GM10266 (cell line): ENCODE data around the gene CCNI2.

ENCODE experiments used
- DNase-seq: peaks from one replicate; pipeline ENCODE4 v3.0.0; 2012; ENCODE audit errors: extremely low spot score
- TF ChIP-seq, protein P1 (sequence below): IDR thresholded peaks from 2 replicates; pipeline ENCODE4 v1.5.1; 2012; ENCODE audit warnings: mild to moderate bottlenecking, low read depth; ENCODE audit not compliant: control insufficient read depth, insufficient read depth; ENCODE audit errors: missing control alignments

Gene CCNI2

GRCh38 chr5:132742158-132742557, 5.1 kb upstream of the CCNI2 start:
- DNase-seq = no peak
- TF ChIP-seq, protein P1, sequence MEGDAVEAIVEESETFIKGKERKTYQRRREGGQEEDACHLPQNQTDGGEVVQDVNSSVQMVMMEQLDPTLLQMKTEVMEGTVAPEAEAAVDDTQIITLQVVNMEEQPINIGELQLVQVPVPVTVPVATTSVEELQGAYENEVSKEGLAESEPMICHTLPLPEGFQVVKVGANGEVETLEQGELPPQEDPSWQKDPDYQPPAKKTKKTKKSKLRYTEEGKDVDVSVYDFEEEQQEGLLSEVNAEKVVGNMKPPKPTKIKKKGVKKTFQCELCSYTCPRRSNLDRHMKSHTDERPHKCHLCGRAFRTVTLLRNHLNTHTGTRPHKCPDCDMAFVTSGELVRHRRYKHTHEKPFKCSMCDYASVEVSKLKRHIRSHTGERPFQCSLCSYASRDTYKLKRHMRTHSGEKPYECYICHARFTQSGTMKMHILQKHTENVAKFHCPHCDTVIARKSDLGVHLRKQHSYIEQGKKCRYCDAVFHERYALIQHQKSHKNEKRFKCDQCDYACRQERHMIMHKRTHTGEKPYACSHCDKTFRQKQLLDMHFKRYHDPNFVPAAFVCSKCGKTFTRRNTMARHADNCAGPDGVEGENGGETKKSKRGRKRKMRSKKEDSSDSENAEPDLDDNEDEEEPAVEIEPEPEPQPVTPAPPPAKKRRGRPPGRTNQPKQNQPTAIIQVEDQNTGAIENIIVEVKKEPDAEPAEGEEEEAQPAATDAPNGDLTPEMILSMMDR = no peak

- TF ChIP-seq, protein P1 = no peak
- DNase-seq = no peak
Observed at GRCh38 chr5:132742626-132743025, 4.6 kb upstream of the CCNI2 start.

DNA sequence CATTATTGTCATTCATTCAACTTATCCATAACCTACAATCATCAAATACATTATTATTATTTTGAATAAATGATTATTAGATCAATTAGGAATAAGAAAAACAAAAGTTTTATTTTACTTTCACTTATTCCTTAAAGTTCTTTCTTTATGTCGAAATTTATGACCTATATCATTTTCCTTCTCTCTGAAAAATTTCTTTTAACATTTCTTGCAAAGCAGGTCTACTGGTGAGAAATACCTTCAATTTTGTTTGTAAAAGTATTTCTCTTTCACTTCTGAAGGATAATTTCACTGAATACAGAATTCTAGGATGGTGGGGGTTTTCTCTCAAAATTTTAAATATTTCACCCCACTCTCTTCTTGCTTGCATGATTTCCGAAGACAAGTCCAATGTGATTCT, 2.6 kb upstream of the CCNI2 start:
- TF ChIP-seq, protein P1 = no peak

GRCh38 chr5:132746592-132746953, 653 bp upstream of the CCNI2 start:
- DNase-seq = no peak
- TF ChIP-seq, protein P1 = no peak

More for the DNA sequence above, 2.6 kb upstream of the CCNI2 start:
- DNase-seq = no peak

DNA sequence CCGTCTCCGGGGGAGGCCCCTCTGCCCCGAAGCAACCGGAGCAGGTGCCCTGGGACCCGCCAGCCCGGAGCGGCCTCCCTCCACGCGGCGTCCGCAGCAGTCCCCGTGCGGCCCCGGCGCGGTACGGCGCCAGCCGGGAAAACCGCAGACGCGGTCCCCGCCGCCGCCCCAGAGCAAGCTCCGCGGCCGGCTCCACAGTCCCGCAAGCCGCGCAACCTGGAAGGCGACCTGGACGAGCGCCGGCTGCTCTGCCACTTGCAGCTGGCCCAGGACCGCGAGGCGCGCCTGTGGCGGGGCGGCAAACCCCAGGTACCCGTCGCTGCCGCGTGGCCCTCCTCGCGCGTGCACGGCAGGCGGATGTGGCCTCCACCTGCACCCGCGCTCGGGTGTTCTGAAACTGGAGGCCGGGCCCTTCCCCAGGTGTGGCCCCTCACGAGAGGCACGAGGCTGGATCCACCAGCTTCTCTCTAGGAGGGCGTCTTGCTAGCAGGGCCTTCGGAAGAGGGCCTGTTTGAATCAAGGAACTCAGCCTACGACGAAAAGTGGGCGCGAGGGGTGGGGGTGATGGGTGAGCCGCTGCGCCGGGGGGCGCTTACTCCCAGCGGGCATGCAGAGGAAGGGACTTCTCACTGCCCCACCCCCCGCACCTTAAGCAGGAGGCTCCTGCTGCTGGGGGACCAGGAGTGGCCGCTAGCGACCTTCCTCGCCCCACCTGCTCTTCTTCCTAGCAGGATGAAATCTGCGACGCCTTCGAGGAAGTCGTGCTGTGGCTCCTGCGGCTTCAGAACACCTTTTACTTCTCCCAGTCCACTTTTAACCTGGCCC, 602 bp downstream of the CCNI2 start:
- DNase-seq = no peak
- TF ChIP-seq, protein P1 = no peak

DNA sequence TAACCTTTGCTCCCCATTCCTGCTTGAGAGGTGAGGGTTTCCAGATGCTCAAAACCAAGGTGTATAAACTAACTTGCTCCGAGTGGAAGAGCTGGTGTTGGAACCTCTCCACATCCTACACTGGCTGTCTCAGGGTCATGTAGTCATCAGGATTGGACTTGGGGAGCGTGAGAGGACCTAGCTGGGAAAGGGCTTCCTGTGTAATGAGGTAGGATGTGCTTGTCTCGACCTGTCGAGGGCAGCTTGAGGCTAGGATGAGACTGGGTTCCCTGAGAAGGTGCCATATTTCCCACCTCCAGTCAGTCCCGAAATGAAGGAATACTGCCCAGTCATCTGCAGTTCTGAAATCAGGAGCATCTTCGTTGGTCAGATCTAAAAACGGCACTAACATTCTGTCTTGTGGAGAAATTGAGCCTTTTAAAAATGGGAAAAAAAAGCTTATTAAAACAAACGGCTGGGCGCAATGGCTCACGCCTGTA, 1.3 kb downstream of the CCNI2 start:
- no peak for DNase-seq
- TF ChIP-seq, protein P1 = no peak

DNA sequence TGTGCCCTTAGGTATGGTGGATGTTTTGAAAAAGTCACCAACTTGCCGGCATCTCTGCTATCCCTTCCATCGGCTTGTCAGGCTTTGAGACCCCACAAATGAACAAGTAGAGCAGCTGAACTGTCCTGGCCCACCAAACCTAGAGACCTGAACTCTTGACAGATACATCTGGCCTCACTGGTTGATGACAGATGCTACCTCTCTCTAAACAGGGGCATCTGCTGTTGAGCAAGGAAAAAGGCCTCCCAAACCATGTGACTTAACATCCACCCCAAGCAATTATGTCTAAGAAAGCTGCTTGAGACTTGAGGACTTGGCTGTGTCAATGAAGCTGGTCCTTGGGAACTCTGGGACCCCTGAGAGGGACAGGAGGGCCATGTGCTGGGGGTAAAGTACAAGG, 2.3 kb downstream of the CCNI2 start:
- TF ChIP-seq, protein P1 = no peak
- no peak for DNase-seq
